Caco-2 (cell line): ENCODE data around the gene B4GALT4. TPM values are rescaled to one million over a fixed set of nuclear protein-coding genes. Genes with fewer than 3 reads are reported as not detected.
A peak's percentile ranks its signal among the peaks of the same experiment; 100 is the strongest.

ENCODE experiments used
- Bru-seq: library from RNA; stranded (reverse); fragments of 400-500 nt; gene quantifications from one replicate; lab custom pipeline; 2021; lab: Mats Ljungman, UMichigan
- BruChase-seq, 2 experiments: library from RNA; stranded (reverse); fragments of 400-500 nt; gene quantifications; one replicate each; lab custom pipeline; 2021; lab: Mats Ljungman, UMichigan
- BruUV-seq: library from RNA; stranded (reverse); fragments of 400-500 nt; replicated peaks from 2 replicates; lab custom pipeline; 2021; lab: Mats Ljungman, UMichigan
- CTCF ChIA-PET: fragments of 300-600 bp; sonication (Branson Sonifier 250); formaldehyde crosslinking; loops from one replicate; lab custom pipeline; 2022; ENCODE audit warnings: antibody characterized with exemption; lab: Charles Lee
- POLR2A ChIA-PET: fragments of 300-600 bp; sonication (Branson Sonifier 250); formaldehyde crosslinking; loops from one replicate; lab custom pipeline; 2022; ENCODE audit warnings: antibody characterized with exemption; lab: Charles Lee
- DNase-seq, 2 experiments: peaks; one replicate each; pipeline versions ENCODE4 v3.0.0 to v3.0.0-alpha.2; 2020 to 2022
- H3K27me3 ChIP-seq: replicated peaks from 2 replicates; pipeline ENCODE4 v1.6.0; 2011; ENCODE audit warnings: low read length; ENCODE audit not compliant: control insufficient read depth, insufficient read depth
- H3K36me3 ChIP-seq: 2 replicates; pipeline ENCODE4 v1.5.1; 2011; ENCODE audit warnings: low read length; ENCODE audit not compliant: control insufficient read depth, insufficient read depth
- H3K4me1 ChIP-seq: fragments of 250-450 bp; sonication (Bioruptor Pico); 2 replicates; pipeline ENCODE4 v1.5.1; 2020; ENCODE audit warnings: mild to moderate bottlenecking
- H3K4me3 ChIP-seq: 2 replicates; pipeline ENCODE4 v1.5.1; 2011; ENCODE audit warnings: low read depth, mild to moderate bottlenecking, control low read depth, low read length
- H3K9me3 ChIP-seq: fragments of 250-450 bp; sonication (Bioruptor Pico); 2 replicates; pipeline ENCODE4 v1.5.1; 2020; ENCODE audit warnings: mild to moderate bottlenecking, moderate library complexity
- H3K27ac Mint-ChIP-seq: one replicate; pipeline ENCODE4 v1.8.0; 2022; ENCODE audit warnings: mixed read lengths; ENCODE audit not compliant: unreplicated experiment
- H3K27me3 Mint-ChIP-seq: one replicate; pipeline ENCODE4 v1.8.0; 2022; ENCODE audit warnings: mixed read lengths; ENCODE audit not compliant: insufficient read depth, unreplicated experiment
- H3K36me3 Mint-ChIP-seq: one replicate; pipeline ENCODE4 v1.8.0; 2022; ENCODE audit warnings: mild to moderate bottlenecking, mixed read lengths; ENCODE audit not compliant: insufficient read depth, unreplicated experiment
- H3K4me1 Mint-ChIP-seq: one replicate; pipeline ENCODE4 v1.8.0; 2022; ENCODE audit warnings: low read depth, mixed read lengths; ENCODE audit not compliant: unreplicated experiment
- H3K4me3 Mint-ChIP-seq: one replicate; pipeline ENCODE4 v1.8.0; 2022; ENCODE audit warnings: mild to moderate bottlenecking, moderate library complexity, mixed read lengths; ENCODE audit not compliant: unreplicated experiment
- H3K9me3 Mint-ChIP-seq: one replicate; pipeline ENCODE4 v1.8.0; 2022; ENCODE audit warnings: mixed read lengths; ENCODE audit not compliant: unreplicated experiment
- CTCF ChIP-seq, 2 experiments: fragments of 200-600 bp in 1 of 2; IDR thresholded peaks; 1 replicate in 1 of 2; 2 replicates in 1 of 2; pipeline versions ENCODE4 v1.5.1 to v1.8.0; 2011 to 2022; ENCODE audit warnings: antibody characterized with exemption in 1 of 2, control low read depth in 1 of 2, inconsistent platforms in 1 of 2, low read depth in 1 of 2, low read length in 1 of 2, mild to moderate bottlenecking in 1 of 2, moderate library complexity in 1 of 2; ENCODE audit not compliant: insufficient read depth in 1 of 2, severe bottlenecking in 1 of 2, unreplicated experiment in 1 of 2
- intact Hi-C: fragments of 100-400 bp; cut with micrococcal nuclease; formaldehyde crosslinking; loops from one replicate; pipeline ENCODE4 v1.10.0; 2022; ENCODE audit not compliant: unreplicated experiment
- long read RNA-seq: library from polyadenylated mRNA; stranded (forward); transcript quantifications from one replicate; pipeline ENCODE4 v2.0.0, GENCODE V29; 2022
- total RNA-seq: library from RNA; stranded (reverse); gene quantifications from 2 replicates; pipeline ENCODE4 v1.2.3, GENCODE V29; 2022

The B4GALT4 gene, protein sequence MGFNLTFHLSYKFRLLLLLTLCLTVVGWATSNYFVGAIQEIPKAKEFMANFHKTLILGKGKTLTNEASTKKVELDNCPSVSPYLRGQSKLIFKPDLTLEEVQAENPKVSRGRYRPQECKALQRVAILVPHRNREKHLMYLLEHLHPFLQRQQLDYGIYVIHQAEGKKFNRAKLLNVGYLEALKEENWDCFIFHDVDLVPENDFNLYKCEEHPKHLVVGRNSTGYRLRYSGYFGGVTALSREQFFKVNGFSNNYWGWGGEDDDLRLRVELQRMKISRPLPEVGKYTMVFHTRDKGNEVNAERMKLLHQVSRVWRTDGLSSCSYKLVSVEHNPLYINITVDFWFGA
- 56.9 and 59.7 TPM in 2 replicates for total RNA-seq
- Bru-seq, nascent RNA: percentile 94 among the genes with signal in this experiment
- percentile 90 among the genes with signal in this experiment for BruChase-seq, experiment 1, labeled RNA remaining after a 2-hour chase
- BruChase-seq, experiment 2, labeled RNA remaining after a 6-hour chase: percentile 92 among the genes with signal in this experiment
- long read RNA-seq, transcript B4GALT4-201 (9 exons, 2,385 nt): minor isoform, 10 of 74 reads
- long read RNA-seq, transcript B4GALT4-202 (8 exons, 2,459 nt): major isoform, 34 of 74 reads
- long read RNA-seq, partial matches to known transcripts: 17 of 74 reads
- long read RNA-seq, other reads (novel, unspliced or antisense): 12 of 74 reads

GRCh38 chr3:119240591-119241434, at the start of gene B4GALT4:
Gene B4GALT4, minus strand, starts transcription at chr3:119240878. Its CDS starts 10,779 bp downstream, at chr3:119230099.
- peaks cover 17% of the 10 kb centered on the region for H3K4me1 ChIP-seq
- TF ChIP-seq CTCF (IDR thresholded peaks at IDR 0.05; ENCODE audit: insufficient read depth in 1 of 2, low read depth in 1 of 2, low read length in 1 of 2, severe bottlenecking in 1 of 2, unreplicated experiment in 1 of 2): no peak
- H3K4me3 Mint-ChIP-seq: peak within 1 kb of the TSS; percentile 85
- no peaks in the 10 kb centered on the region for H3K9me3 ChIP-seq
- H3K4me1 Mint-ChIP-seq: peaks cover 6% of the 10 kb centered on the region
- peak; percentile 90 to 94 for DNase-seq
- POLR2A ChIA-PET: interaction anchor here (0.6 to 2.1 kb wide), 11 partner anchors 13 to 476 kb away, joined by 3 to 25 read pairs (median 4); partner anchors contain the start of genes TEX55 and TMEM39A
- no peaks in the 10 kb centered on the region for H3K27me3 ChIP-seq
- intact Hi-C loops: loop anchor here (1.0 kb wide), 8 partner anchors 16 to 359 kb away; partner anchors contain the start of gene IGSF11
- H3K9me3 Mint-ChIP-seq: no peaks in the 10 kb centered on the region
- peak within 1 kb of the TSS; percentile 91 for H3K27ac Mint-ChIP-seq
- H3K27me3 Mint-ChIP-seq: no peaks in the 10 kb centered on the region
- H3K4me3 ChIP-seq: peak within 1 kb of the TSS; percentile 66
- no peaks in the 10 kb centered on the region for H3K36me3 ChIP-seq
- BruUV-seq: TSS peak; percentile 85
- CTCF ChIA-PET: interaction anchor here (0.6 to 2.1 kb wide), 17 partner anchors 9 to 441 kb away, joined by 3 to 30 read pairs (median 4); partner anchors contain the start of gene TEX55
- H3K36me3 Mint-ChIP-seq: peaks cover 20% of the 10 kb centered on the region

DNA sequence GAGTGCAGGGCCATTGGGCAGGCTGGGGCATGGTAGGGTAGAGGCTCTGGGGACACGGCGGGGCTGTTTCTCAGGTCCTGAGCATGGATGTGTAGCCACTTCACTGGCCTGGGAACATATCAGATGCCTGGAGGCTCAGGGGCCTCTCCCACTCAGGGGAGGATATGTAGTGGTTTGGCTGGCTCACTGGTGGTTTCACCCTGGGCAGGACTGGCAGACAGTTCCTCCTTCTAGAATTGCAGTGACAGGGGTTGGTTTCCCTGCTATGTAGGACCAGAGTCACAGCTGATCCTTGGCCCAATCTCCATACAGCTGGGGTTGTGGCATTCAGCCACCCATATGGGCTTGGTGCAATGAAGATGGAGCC, 48.7 kb upstream of the B4GALT4 start:
- H3K27me3 Mint-ChIP-seq: no peaks in the 10 kb centered on the region
- peaks cover 29% of the 10 kb centered on the region for H3K4me1 ChIP-seq

More for the DNA sequence above, 48.7 kb upstream of the B4GALT4 start:
- no peaks in the 10 kb centered on the region for H3K36me3 ChIP-seq
- peaks cover 17% of the 10 kb centered on the region for H3K4me1 Mint-ChIP-seq
- peaks cover 21% of the 10 kb centered on the region for H3K9me3 ChIP-seq
- no TSS peak for BruUV-seq
- no peak for TF ChIP-seq CTCF (IDR thresholded peaks at IDR 0.05; ENCODE audit: insufficient read depth in 1 of 2, low read depth in 1 of 2, low read length in 1 of 2, severe bottlenecking in 1 of 2, unreplicated experiment in 1 of 2)
- ChIA-PET CTCF (no interaction called here), POLR2A (no interaction called here)
- no peak overlapping the region for H3K4me3 ChIP-seq
- no peaks in the 10 kb centered on the region for H3K36me3 Mint-ChIP-seq
- intact Hi-C loops: no loop called here
- peaks cover 28% of the 10 kb centered on the region for H3K9me3 Mint-ChIP-seq
- no peak overlapping the region for H3K27ac Mint-ChIP-seq
- H3K27me3 ChIP-seq: no peaks in the 10 kb centered on the region
- H3K4me3 Mint-ChIP-seq: no peak overlapping the region
- no peak for DNase-seq
